HG02981 (cell line): ENCODE data around the gene ANTKMT.

Experiments used
- ATAC-seq: cut with Tn5 transposase; IDR thresholded peaks from one replicate; pipeline ENCODE4 v1.9.1; 2021; ENCODE audit warnings: mild to moderate bottlenecking, moderate library complexity; ENCODE audit not compliant: unreplicated experiment

The ANTKMT gene

GRCh38 chr16:695355-696089 is 25.4 kb upstream of the ANTKMT start:
- ATAC-seq, result no peak

- ATAC-seq, result no peak
These were observed 21.9 kb upstream of the ANTKMT start for GRCh38 chr16:698911-699671.

GRCh38 chr16:700684-701584 is 20.0 kb upstream of the ANTKMT start:
- no peak for ATAC-seq

- no peak for ATAC-seq
These were observed 18.6 kb upstream of the ANTKMT start for GRCh38 chr16:702341-702740.

DNA sequence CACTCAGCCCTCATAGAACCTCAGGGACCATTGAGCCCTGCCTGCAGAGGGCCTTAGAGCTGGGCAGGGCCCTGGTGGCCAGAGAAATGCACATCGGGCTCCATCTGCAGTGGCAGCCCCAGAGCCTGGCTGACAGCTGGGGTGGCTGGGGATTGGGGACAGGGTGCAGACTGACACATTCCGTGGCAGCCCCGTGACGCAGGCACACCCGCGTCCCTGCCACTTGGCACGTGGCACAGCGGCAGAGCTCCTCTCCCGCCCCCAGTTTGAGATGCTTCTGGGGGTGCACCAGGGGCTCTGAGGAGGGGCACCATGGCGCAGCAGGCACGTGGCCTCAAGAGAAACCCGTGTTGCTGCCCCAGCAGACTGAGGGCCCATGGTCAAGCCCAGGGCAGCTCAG is 17.5 kb upstream of the ANTKMT start:
- ATAC-seq, result no peak

GRCh38 chr16:704047-704446 is 16.9 kb upstream of the ANTKMT start:
- ATAC-seq, result no peak

GRCh38 chr16:704552-705380 is 16.2 kb upstream of the ANTKMT start:
- no peak for ATAC-seq

DNA sequence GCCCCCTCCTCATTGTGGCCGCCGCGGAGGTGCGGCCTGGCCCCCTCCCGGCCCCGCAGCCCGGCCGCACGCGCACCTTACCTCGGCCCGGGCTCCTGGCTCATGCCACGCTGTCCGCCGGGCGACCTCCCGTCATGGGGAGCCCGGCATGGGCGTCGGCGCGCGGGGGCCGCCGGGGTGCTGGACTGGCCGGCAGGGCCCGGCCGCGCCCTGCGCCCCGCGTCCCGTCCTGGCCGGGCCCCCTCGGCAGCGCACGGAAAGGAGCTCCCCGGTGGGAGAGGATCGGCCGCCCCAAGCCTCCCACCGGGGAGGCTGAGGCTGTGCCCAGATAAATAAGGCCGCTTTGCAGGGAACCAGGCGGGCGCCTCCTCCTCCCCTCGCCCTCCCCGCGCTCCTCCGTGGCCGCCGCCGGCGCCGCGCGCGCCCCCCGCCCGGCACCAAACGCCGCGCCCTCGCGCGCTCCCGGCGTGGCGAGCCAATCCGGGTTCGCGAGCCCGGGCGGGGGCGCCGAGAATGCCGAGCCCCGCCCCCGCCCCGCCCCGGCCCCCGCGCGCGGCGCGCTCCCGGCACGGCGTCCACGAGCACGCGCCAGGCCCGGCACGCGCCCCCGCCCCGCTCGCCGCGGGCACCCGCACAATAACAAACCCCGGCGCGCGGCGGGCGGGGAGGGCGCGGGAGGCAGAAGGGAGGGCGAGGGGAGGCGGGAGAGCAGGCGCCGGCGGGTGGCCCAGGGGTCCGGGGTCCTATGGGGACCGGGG is 15.3 kb upstream of the ANTKMT start, which contains the start of gene FBXL16:
Gene FBXL16 (minus strand): TSS at position 371 of the 758 bp plus-strand sequence. CDS start 8,396 bp downstream, outside the sequence.
- no peak for ATAC-seq

- no peak for ATAC-seq
These were observed 14.5 kb upstream of the ANTKMT start for GRCh38 chr16:706189-707061.

DNA sequence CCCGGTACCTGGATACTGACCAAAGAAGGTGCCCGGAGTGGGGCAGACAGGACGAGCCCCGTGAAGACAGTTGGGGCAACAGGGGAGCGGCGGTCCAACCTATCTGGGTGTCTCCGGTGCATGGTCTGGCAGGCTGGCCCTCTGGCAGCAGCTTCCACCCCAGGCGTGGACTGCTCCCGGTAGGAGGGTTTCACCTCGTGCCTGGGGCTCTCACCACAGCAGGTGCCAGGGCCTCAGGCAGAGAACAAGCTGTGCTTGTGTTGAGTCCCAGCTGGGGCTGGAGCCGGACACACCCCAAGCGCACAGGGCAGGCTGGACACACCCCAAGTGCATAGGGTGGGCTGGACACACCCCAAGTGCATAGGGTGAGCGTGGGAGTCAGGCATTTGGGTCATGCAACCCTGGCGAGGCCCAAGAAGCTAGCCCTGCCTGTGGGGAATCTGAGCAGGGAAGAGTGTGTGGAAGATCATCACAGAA is 13.8 kb upstream of the ANTKMT start:
- ATAC-seq, result no peak

DNA sequence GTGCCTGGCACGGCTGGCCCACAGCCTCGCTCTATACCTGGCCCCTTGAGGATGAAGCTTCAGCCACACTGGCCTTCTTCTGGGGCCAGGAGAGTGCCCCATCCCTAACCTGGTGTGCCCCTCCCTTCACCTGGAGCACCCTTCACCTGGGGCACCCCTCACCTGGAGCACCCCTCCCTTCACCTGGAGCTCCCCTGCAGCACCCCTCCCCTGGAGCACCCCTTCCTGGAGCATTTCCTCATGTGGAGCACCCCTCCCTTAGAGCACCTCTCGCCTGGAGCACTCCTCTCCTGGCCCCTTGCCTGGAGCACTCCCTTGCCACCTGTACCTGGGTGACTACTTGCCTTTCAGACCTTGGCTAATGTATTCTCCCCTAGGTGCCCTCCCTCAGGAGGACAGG is 12.9 kb upstream of the ANTKMT start:
- ATAC-seq, result no peak

DNA sequence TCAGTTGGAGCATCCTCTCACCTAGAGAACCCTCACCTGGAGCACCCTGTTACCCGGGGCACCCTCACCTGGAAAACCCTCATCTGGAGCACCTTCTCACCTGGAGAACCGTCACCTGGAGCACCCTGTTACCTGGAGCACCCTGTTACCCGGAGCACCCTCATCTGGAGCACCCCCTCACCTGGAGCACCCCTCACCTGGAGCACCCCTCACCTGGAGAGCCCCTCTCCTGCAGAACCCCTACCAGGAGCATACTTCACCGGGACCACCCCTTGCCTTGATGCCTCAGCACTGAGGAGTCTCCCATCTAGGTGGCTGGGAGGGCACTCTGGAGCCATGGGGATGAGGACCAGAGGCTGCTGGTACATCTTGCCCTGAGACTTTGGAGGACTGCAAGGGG is 12.0 kb upstream of the ANTKMT start:
- no peak for ATAC-seq

DNA sequence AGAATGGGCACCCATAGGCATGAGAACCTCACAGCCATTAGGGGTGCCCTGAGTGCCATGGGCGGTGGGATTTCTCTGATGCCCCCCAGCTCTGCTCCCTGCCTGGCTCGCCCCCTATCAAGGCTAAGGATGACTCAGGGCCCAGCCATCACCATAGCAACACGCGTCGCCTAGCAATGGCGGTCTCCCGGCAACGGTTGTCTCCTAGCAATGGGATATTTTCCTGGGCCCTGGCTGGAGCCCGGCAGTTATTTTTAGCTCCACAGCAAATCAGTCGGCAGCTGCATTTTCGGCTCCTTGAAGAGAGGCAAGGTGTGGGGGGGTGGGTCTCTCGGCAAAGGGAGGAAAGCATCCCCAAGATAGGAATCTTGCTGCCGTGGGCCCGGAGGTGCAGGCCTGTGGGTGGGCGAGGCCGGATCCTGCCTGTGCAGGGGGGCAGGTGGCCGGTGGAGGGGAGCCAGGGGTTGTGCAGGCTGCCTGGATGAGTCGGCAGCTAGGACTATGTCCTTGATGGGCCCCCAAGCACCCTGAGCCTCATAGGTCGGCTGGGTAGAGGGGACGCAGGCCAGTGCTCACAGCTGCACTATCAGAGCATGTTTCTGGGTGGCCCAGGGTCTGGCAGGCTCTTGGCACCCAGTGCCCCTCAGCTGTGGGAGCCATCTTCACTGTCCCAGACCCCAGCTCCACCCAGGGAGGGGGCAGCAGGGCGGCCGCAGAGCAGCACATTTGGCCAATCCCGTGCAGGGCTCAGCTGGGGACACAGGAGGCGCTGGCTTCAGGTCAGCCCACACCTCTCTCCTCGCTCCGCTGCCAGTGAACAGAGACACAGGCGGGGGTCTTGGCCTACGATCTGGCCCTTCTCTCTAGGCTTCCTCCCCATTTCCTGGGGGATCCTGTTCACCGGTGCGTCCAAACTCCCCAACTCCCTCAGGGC is 11.1 kb upstream of the ANTKMT start:
- no peak for ATAC-seq

GRCh38 chr16:710500-711075 is 10.4 kb upstream of the ANTKMT start:
- no peak for ATAC-seq

GRCh38 chr16:711084-711483 is 9.9 kb upstream of the ANTKMT start:
- ATAC-seq, result no peak

DNA sequence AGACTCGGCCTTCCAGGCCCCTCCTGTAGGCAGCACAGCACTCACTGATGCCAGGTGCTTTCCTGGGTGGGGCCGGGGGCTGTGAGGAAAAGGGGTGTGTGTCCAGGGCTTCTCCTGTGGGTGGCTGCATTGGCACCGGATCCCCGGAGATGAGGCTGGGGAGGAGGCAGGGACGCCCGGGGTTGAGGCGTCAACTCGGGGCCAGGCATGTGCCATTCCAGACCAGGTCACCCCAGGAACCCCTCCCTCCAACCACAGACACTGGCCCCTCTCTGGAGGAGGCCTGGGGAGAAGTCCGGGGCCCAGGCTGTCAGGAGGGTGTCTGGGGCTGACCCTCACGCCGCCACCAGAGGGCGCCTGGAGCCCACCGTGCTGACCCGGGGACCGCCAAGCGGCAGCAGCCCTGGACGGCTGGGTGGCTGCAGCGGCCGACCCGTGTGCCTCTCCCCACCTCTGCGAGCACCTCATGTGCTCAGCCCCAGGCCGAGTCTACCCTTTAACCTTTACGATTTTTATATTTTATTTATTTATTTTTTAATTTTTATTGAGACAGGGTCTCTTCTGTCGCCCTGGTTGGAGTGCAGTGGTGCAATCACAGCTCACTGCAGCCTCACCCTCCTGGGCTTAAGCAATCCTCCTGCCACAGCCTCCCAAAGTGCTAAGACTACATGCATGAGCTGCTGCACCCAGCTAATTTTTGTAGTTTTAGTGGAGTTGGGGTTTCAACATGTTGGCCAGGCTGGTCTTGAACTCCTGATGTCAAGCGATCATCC is 9.2 kb upstream of the ANTKMT start:
- no peak for ATAC-seq
